IMR-90 (cell line): ENCODE results near the gene SIRPG. TPM values are rescaled to one million over a fixed set of nuclear protein-coding genes. Genes with fewer than 3 reads are reported as not detected.

Experiments
- ATAC-seq: fragments of 200-7000 bp; cut with Tn5 transposase; 2 replicates; pipeline ENCODE4 v1.9.1; 2020; ENCODE audit warnings: low read depth, mild to moderate bottlenecking, moderate library complexity
- BruUV-seq: library from RNA; stranded (reverse); fragments of 400-500 nt; replicated peaks from 2 replicates; lab custom pipeline; 2021; lab: Mats Ljungman, UMichigan
- CTCF ChIA-PET: fragments of 300-600 bp; formaldehyde crosslinking; extraction: SDS; loops from one replicate; lab custom pipeline; 2021; ENCODE audit warnings: antibody characterized with exemption; lab: Yijun Ruan, JAX
- POLR2A ChIA-PET: fragments of 300-600 bp; sonication (Branson Sonifier 250); formaldehyde crosslinking; loops from one replicate; lab custom pipeline; 2022; ENCODE audit warnings: antibody characterized with exemption; ENCODE audit not compliant: unreplicated experiment; lab: Charles Lee
- DNase-seq: peaks from one replicate; pipeline ENCODE4 v3.0.0; 2013
- H2AFZ ChIP-seq: replicated peaks from 2 replicates; pipeline ENCODE3; 2013; ENCODE audit warnings: low read length, mild to moderate bottlenecking; ENCODE audit not compliant: poor library complexity
- H2AK5ac ChIP-seq: 2 replicates; pipeline ENCODE4 v1.6.1; 2013; ENCODE audit warnings: low read depth, low read length, inconsistent platforms
- H2AK9ac ChIP-seq: replicated peaks from 2 replicates; pipeline ENCODE3; 2013; ENCODE audit warnings: mild to moderate bottlenecking, low read depth, low read length, moderate library complexity; ENCODE audit not compliant: poor library complexity
- H2BK120ac ChIP-seq: 2 replicates; pipeline ENCODE4 v1.6.1; 2013; ENCODE audit warnings: low read depth, low read length, inconsistent platforms
- H2BK15ac ChIP-seq: 3 replicates; pipeline ENCODE4 v1.6.1; 2013; ENCODE audit warnings: low read depth, low read length, inconsistent platforms
- H2BK20ac ChIP-seq: 2 replicates; pipeline ENCODE4 v1.6.1; 2013; ENCODE audit warnings: low read depth, mild to moderate bottlenecking, inconsistent platforms, low read length, moderate library complexity
- H2BK5ac ChIP-seq: 2 replicates; pipeline ENCODE4 v1.6.1; 2013; ENCODE audit warnings: mild to moderate bottlenecking, low read depth, low read length, inconsistent platforms; ENCODE audit not compliant: poor library complexity, severe bottlenecking
- H3K14ac ChIP-seq: replicated peaks from 2 replicates; pipeline ENCODE4 v1.6.1; 2013; ENCODE audit warnings: low read depth, low read length, inconsistent platforms
- H3K18ac ChIP-seq: 2 replicates; pipeline ENCODE4 v1.6.1; 2013; ENCODE audit warnings: low read depth, low read length, control low read depth
- H3K23ac ChIP-seq: 2 replicates; pipeline ENCODE4 v1.6.1; 2013; ENCODE audit warnings: low read depth, low read length, inconsistent platforms
- H3K27ac ChIP-seq: 2 replicates; pipeline ENCODE4 v1.5.1; 2013; ENCODE audit warnings: mild to moderate bottlenecking, control low read depth, low read length; ENCODE audit not compliant: insufficient read depth
- H3K27me3 ChIP-seq: 2 replicates; pipeline ENCODE4 v1.6.1; 2013; ENCODE audit warnings: low read length; ENCODE audit not compliant: control insufficient read depth, insufficient read depth
- H3K36me3 ChIP-seq: 2 replicates; pipeline ENCODE4 v1.6.1; 2013; ENCODE audit warnings: low read length, mixed read lengths; ENCODE audit not compliant: control insufficient read depth, insufficient read depth
- H3K4ac ChIP-seq: 2 replicates; pipeline ENCODE4 v1.6.1; 2013; ENCODE audit warnings: low read depth, low read length, inconsistent platforms
- H3K4me1 ChIP-seq: 2 replicates; pipeline ENCODE4 v1.6.1; 2013; ENCODE audit warnings: low read length, mixed read lengths; ENCODE audit not compliant: control insufficient read depth, insufficient read depth
- H3K4me2 ChIP-seq: 2 replicates; pipeline ENCODE4 v1.6.1; 2013; ENCODE audit warnings: low read depth, mild to moderate bottlenecking, control low read depth, low read length, moderate library complexity
- H3K4me3 ChIP-seq: 2 replicates; pipeline ENCODE4 v1.5.1; 2013; ENCODE audit warnings: low read depth, mild to moderate bottlenecking, control low read depth, low read length, moderate library complexity; ENCODE audit not compliant: insufficient read depth
- H3K56ac ChIP-seq: 2 replicates; pipeline ENCODE4 v1.6.1; 2013; ENCODE audit warnings: low read length, inconsistent platforms; ENCODE audit not compliant: insufficient read depth; ENCODE audit errors: extremely low read depth
- H3K79me1 ChIP-seq, 2 experiments: 2 replicates each; pipeline ENCODE4 v1.6.1; 2013; ENCODE audit warnings: low read length in 2 of 2, inconsistent platforms in 1 of 2, low read depth in 1 of 2
- H3K9ac ChIP-seq: 2 replicates; pipeline ENCODE4 v1.6.1; 2013; ENCODE audit warnings: low read depth, low read length, control low read depth
- H3K9me1 ChIP-seq: 2 replicates; pipeline ENCODE4 v1.6.1; 2013; ENCODE audit warnings: low read length, inconsistent platforms; ENCODE audit not compliant: insufficient read depth
- H3K9me3 ChIP-seq: 2 replicates; pipeline ENCODE4 v1.6.1; 2013; ENCODE audit warnings: low read length; ENCODE audit not compliant: control insufficient read depth, insufficient read depth
- H4K20me1 ChIP-seq: 2 replicates; pipeline ENCODE4 v1.6.1; 2013; ENCODE audit warnings: low read length, inconsistent platforms; ENCODE audit not compliant: insufficient read depth
- H4K5ac ChIP-seq: 2 replicates; pipeline ENCODE4 v1.6.1; 2013; ENCODE audit warnings: mild to moderate bottlenecking, low read depth, low read length, control low read depth
- H4K8ac ChIP-seq, 2 experiments: 2 replicates each; pipeline ENCODE4 v1.6.1; 2013; ENCODE audit warnings: low read depth in 2 of 2, low read length in 2 of 2, control low read depth in 1 of 2, inconsistent platforms in 1 of 2
- H4K91ac ChIP-seq: 2 replicates; pipeline ENCODE4 v1.6.1; 2013; ENCODE audit warnings: low read depth, low read length, inconsistent platforms; ENCODE audit not compliant: insufficient read depth
- CHD1 ChIP-seq: IDR thresholded peaks from 2 replicates; pipeline ENCODE4 v1.6.1; 2012; ENCODE audit warnings: low read depth, low read length, improper control_type of control experiment
- CTCF ChIP-seq: conservative IDR thresholded peaks from 2 replicates; pipeline ENCODE4 v1.5.1; 2012; ENCODE audit warnings: mild to moderate bottlenecking, low read depth, low read length, improper control_type of control experiment
- MAFK ChIP-seq: IDR thresholded peaks from 2 replicates; pipeline ENCODE4 v1.6.1; 2012; ENCODE audit warnings: low read depth, low read length, improper control_type of control experiment
- WGBS, 2 experiments: methylation state at CpG; one replicate each; pipeline versions ENCODE4 v1.1.5 to v1.1.7; 2013; ENCODE audit warnings: missing lambda C conversion rate in 2 of 2; ENCODE audit not compliant: insufficient read length in 1 of 2; ENCODE audit errors: extremely low coverage in 2 of 2; 5-methylcytosine and 5-hydroxymethylcytosine counted together
- dilution Hi-C: fragments of 300-500 bp; cut with HindIII; formaldehyde crosslinking; loops from one replicate; pipeline ENCODE4 v1.14.3; 2018; ENCODE audit warnings: low sequenced_read_pairs; ENCODE audit not compliant: unreplicated experiment
- in situ Hi-C: fragments of 300-500 bp; cut with MboI; formaldehyde crosslinking; loops from 3 replicates; pipeline ENCODE4 v1.14.3; 2019; ENCODE audit warnings: low sequenced_read_pairs, inconsistent platforms, mixed read lengths
- intact Hi-C: fragments of 100-400 bp; cut with micrococcal nuclease; formaldehyde crosslinking; loops from 2 replicates; pipeline ENCODE4 v1.10.0; 2022
- polyA plus RNA-seq, 3 experiments: library from polyadenylated mRNA; depleted of rRNA; stranded (reverse); fragments of >200 nt; gene quantifications; 2 replicates each; pipeline ENCODE4 v1.2.3, GENCODE V29; 2012; ENCODE audit warnings: low replicate concordance in 1 of 3
- total RNA-seq: library from RNA; depleted of rRNA; stranded (reverse); fragments of >200 nt; gene quantifications from 2 replicates; pipeline ENCODE4 v1.2.3, GENCODE V29; 2012

The SIRPG gene
- total and polyA plus RNA-seq, 2 of the 4 experiments (the other 2 are of a cell fraction): not detected

GRCh38 chr20:1667502-1668085, 10.0 kb upstream of the SIRPG start:
- Histone ChIP-seq H3K14ac (no peak overlapping the region), H3K23ac (no peak overlapping the region), H2BK15ac (no peak overlapping the region), H3K27ac (no peak overlapping the region), H3K56ac (no peak overlapping the region), H4K8ac (no peak overlapping the region), H3K9ac (no peak overlapping the region), H3K9me3 (no peaks in the 10 kb centered on the region), H2BK120ac (no peak overlapping the region), H4K5ac (no peak overlapping the region), H3K9me1 (no peaks in the 10 kb centered on the region), H2BK20ac (no peak overlapping the region), H3K4ac (no peak overlapping the region), H3K36me3 (no peaks in the 10 kb centered on the region), H2BK5ac (no peak overlapping the region), H2AK9ac (no peak overlapping the region), H3K4me3 (no peak overlapping the region), H4K20me1 (no peaks in the 10 kb centered on the region), H3K27me3 (peaks cover 4% of the 10 kb centered on the region; the same call in 1 of the 2 replicates), H3K79me1 (no peaks in the 10 kb centered on the region), H3K4me1 (no peaks in the 10 kb centered on the region), H3K4me2 (no peak overlapping the region), H2AK5ac (no peak overlapping the region), H4K91ac (no peak overlapping the region), H2AFZ (no peak overlapping the region), H3K18ac (no peak overlapping the region)
- ATAC-seq (no peak), DNase-seq (no peak)
- in situ Hi-C loops (no loop called here), dilution Hi-C loops (no loop called here), intact Hi-C loops (no loop called here)
- TF ChIP-seq MAFK: no peak
- no peak for TF ChIP-seq CHD1
- TF ChIP-seq CTCF: no peak
- no TSS peak for BruUV-seq
- ChIA-PET POLR2A (no interaction called here), CTCF (no interaction called here)
- WGBS, 2 experiments: 17% methylated on average over 1 of the region's 1 CpG; no CpG with 5 or more reads in 1 of the 2 experiments
